ENCODE results near the gene ACADM.

DNA sequence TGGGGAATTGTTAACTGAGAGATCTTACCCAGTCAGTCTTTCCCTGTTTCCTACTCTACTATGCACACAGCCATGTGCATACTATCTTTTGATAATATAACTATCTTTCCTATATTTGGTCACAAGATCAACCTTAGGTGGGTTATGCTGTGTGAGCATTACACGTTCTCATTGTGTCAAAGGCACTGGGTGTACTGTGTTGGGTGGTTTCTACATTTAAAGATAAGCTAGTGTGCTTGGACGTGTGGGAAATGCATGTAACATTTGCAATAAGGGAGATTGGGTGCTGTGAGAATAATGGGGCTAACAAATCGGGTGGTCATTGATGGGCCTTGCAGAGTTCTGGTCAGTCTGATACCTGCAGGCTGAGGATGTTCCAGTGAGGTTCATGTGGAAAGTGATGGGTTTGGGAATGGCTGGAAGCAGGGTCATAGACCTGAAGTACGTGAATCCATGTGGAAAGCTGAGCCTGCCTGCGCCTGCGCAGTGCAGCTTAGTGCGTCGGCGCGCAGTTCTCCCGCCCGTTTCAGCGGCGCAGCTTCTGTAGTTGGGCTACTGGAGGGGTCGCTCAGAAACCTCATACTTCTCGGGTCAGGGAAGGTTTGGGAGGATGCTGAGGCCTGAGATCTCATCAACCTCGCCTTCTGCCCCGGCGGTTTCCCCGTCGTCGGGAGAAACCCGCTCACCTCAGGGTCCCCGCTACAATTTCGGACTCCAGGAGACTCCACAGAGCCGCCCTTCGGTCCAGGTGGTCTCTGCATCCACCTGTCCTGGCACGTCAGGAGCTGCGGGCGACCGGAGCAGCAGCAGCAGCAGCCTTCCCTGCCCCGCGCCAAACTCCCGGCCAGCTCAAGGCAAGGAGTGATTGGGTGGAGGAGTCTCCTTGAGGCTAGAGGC is 72.1 kb downstream of the ACADM start, which contains the start of gene MSH4:
- TF ChIP-seq, protein P1, sequence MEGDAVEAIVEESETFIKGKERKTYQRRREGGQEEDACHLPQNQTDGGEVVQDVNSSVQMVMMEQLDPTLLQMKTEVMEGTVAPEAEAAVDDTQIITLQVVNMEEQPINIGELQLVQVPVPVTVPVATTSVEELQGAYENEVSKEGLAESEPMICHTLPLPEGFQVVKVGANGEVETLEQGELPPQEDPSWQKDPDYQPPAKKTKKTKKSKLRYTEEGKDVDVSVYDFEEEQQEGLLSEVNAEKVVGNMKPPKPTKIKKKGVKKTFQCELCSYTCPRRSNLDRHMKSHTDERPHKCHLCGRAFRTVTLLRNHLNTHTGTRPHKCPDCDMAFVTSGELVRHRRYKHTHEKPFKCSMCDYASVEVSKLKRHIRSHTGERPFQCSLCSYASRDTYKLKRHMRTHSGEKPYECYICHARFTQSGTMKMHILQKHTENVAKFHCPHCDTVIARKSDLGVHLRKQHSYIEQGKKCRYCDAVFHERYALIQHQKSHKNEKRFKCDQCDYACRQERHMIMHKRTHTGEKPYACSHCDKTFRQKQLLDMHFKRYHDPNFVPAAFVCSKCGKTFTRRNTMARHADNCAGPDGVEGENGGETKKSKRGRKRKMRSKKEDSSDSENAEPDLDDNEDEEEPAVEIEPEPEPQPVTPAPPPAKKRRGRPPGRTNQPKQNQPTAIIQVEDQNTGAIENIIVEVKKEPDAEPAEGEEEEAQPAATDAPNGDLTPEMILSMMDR (IDR thresholded peaks at IDR 0.05), result no peak
- no peak for TF ChIP-seq POLR2A (IDR thresholded peaks at IDR 0.05)

All from right lobe of liver (tissue), 4 donors.